Measurements from ENCODE around the gene PRPF18.

DNA sequence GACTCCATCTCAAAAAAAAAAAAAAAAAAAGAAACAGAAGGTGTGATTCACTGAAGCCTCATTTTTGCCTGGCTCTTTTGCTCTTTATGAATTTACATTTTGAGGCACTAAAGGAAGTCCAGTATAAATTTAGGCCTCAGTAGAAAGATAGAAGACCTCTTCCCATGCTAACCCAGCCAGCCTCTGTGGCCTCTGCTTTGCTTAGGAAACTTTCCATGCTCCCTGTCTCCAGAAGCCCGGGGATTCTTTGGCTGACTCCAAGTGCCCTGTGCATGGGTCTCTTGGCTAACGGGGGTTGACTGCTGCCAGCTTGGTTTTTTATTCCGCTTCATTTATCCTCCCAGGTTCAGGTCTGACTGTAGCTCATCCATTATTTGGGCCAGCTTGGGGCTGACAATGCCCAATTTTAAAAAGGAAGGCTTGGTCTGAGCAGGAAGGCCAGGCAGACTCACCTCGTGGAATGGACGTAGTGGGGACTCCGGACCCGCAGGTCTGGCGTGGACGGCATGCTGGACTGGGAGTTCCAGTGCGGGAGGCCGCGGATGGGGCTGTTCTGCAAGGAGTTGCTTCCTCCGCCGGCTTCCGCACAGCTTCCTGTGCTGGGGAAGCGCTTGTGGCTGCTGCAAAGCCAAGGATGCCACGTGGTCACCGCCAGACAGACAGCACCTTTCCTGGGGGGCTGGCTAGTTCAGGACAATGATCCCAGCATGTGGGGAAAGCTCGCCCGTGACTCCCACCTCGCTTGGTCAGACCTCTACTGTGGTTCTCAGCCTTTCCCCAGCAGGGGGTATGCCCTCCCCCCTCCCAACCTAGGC is 72.3 kb downstream of the PRPF18 start:
- TF ChIP-seq, protein P1, sequence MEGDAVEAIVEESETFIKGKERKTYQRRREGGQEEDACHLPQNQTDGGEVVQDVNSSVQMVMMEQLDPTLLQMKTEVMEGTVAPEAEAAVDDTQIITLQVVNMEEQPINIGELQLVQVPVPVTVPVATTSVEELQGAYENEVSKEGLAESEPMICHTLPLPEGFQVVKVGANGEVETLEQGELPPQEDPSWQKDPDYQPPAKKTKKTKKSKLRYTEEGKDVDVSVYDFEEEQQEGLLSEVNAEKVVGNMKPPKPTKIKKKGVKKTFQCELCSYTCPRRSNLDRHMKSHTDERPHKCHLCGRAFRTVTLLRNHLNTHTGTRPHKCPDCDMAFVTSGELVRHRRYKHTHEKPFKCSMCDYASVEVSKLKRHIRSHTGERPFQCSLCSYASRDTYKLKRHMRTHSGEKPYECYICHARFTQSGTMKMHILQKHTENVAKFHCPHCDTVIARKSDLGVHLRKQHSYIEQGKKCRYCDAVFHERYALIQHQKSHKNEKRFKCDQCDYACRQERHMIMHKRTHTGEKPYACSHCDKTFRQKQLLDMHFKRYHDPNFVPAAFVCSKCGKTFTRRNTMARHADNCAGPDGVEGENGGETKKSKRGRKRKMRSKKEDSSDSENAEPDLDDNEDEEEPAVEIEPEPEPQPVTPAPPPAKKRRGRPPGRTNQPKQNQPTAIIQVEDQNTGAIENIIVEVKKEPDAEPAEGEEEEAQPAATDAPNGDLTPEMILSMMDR (IDR thresholded peaks at IDR 0.05 in 8 of 11, conservative IDR thresholded peaks at IDR 0.05 in 3 of 11) = no peak
- no peak for TF ChIP-seq POLR2A (IDR thresholded peaks at IDR 0.05)

Measured in spleen (tissue), 7 donors.